ELF-1 (cell line): ENCODE data around the gene CAMSAP1.

Experiments used
- DNase-seq: peaks from one replicate; pipeline ENCODE4 v3.0.0-alpha.2; 2016; ENCODE audit warnings: low read depth, low spot score

The CAMSAP1 gene

DNA sequence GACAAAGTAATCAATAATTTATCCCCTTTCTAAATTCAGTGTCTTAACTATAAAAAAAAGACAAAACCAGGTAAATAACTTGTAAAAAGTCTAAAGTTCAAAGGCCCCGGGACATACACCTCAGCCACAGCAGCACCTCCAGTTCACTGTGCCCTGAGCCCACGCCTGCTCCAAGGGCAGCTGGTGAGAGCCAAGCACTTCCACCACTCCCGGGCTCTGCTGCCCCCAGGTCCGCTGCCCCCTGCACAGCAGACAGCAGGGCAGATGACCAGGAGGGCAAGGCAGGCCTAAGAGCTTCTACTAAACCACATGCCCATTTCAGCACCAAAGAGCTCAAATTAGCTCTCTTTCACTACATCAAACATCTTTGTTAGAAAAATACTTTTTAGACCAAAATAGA is 91.9 kb downstream of the CAMSAP1 start:
- no peak for DNase-seq

GRCh38 chr9:135814421-135815095 is 92.8 kb downstream of the CAMSAP1 start:
- DNase-seq: no peak

- no peak for DNase-seq
Measured at GRCh38 chr9:135813671-135814290, 93.6 kb downstream of the CAMSAP1 start.

DNA sequence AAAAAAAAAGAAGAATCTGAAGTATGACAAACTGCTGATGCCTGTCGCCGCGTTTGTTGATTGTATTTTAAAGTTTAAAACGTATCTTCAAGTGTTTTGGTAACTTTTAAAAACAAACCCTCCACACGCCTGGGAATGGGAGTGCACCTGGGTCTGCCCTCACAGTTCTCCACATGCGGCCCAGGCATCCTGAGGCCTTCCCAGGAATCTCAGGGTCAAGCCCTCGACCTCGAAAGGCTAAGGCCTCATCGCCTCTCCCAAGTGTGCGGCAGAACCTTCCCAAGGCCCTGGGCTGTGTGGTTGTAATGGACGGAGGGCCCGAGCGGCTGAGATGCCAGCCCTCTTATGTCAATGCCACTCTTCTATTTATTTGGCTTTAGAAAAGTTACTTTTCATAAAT is 94.4 kb downstream of the CAMSAP1 start:
- no peak for DNase-seq

- DNase-seq: no peak
Measured at GRCh38 chr9:135811801-135812200, 95.5 kb downstream of the CAMSAP1 start.

DNA sequence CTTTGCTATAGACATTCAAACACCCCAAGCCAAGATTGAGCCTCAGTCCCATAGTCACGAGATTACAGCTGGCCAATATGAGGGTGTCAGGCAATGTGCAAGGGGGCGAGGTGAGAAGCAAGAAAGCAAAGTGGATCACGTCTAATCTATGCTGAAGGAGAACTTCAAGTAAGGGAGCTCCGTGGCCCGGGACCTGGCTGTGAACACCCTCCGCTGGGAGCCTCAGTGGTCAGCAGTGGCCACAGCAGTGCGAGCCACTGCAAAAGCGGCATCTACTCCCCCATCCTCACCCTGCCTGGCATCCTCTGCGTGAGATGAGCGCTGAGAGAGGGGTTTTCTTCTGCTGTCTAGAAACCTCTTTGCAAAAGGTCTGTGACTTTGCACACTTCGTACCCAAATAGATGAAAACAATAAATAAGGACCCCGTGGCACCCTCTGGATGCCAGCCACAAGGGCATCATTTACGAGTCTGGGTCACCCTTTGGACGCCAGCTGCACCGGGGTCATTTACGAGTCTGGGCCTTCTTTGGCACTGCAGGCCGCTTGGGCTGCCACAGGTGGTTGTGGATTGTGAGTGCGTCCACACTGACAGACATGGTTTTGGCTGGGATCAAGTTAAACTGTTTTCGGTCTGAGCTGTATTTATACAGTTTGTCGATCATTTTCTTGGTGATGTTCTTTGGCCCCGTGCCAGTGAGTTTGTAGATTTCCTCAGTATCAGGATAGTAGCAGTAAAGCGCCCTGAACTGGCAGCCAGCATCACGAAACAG is 96.4 kb downstream of the CAMSAP1 start:
- DNase-seq: no peak

DNA sequence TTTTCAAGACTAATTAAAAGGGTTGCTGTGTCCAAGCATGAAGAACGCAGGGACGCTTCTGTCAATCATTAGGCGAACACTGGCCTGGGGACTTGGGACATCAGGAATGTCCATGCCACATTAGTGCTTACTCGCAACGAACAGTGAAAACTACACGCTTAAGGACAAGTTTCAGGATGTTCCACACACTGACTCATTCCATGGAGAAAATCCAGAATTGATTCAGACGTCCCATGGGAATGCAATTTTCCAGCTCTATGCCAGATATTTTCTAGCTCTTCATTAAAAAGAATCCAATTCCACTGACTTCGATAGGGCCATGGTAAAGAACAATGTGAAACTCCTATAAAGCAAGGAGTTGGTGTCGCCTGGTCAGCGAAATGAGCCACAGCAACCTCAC is 98.2 kb downstream of the CAMSAP1 start:
- no peak for DNase-seq

GRCh38 chr9:135805422-135806022 is 101.8 kb downstream of the CAMSAP1 start:
- DNase-seq: no peak

DNA sequence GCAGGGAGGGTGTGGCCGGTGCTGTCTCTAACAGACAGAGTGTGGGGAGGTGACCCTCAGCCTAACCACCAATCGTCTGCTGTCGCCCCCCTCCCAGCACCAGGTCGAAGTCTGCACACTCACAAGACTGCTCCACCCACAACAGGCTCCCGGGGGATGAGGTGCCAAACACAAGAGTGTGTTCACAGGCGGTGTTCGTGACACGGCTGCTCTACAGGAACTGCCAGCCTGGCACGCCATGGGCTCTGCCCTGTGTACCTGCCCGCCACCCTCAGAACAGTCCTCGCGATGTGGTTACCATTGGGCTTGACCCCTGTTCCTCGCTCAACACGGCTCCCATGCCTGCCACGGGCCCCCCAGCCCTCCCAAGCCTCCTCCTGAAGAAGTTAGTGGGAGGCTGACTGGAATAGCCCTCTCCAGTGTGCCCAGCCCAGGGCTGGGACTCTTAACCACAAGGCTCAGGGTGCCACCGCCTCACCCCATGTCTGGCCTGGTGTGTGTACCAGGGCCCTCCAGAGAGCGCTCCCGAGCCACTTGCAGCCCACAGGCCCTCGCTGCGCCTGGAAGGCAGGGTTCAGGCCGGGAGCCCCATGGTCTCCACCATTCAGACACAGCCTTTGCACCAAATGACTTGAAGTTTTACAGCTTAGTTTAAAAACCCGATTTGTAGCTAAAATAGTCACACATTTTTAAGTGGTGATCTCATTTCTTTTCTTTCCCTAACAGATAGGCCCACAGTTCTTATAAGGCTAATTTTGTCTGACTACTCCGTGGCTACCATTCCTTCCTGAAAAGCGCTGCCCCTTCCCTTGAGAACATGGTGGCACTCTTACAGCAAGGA is 102.5 kb downstream of the CAMSAP1 start:
- no peak for DNase-seq

DNA sequence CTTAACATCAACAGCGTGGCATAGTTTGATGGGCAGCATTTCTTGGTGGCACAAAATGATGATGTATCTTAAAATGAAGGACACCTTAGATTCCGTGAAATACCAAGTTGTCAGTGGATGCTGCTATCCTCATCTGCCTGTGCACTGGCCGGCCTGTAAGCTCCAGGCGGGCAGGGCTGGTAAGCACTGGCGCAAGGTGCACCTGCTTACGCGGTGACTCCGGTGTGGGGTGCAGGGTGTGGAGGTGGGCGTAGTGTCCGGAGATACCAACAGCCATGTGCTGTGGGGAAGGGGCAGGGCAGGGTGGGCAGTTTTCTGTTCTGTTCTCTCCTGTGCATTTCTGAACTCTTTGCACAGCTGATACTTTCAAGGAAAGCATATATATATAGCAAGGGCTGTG is 103.9 kb downstream of the CAMSAP1 start:
- DNase-seq: no peak

GRCh38 chr9:135802876-135803419 is 104.4 kb downstream of the CAMSAP1 start:
- DNase-seq: peak; percentile 22

GRCh38 chr9:135801070-135801469 is 106.3 kb downstream of the CAMSAP1 start:
- no peak for DNase-seq

DNA sequence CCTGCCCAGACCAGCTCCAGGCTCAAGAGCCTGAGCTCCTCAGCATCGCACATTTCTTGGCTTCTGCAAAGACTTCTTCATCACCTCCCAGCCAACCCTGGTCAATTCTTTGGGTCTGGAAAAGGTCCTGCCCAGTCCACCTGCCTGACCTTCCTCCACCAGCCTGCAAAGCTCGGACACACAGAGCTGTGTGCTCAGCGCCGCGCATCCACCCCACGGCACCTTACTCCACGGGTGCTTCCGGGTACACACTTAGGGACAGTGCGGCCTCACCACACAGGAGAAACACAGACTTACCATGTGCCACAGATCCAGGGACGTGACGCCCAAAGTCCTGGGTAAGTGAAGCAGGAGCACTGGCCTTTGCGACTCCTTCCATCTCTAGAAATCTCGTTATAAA is 108.1 kb downstream of the CAMSAP1 start:
- no peak for DNase-seq

DNA sequence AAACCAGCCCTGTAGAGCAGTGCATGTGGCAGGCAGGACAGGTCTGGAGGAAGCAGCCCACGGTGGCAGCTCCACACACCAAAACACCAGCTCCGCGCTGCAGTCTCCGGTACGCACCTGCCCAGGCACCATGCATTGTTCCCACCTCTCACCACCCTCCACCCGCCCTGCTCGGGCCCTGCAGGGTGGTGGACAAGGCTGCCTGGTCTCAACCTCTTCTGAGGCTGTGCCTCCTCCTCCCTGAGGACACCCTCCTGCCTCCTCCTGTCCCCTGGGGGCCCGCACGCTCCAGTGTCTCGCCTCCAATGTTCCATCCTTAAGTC is 109.1 kb downstream of the CAMSAP1 start:
- DNase-seq: no peak

DNA sequence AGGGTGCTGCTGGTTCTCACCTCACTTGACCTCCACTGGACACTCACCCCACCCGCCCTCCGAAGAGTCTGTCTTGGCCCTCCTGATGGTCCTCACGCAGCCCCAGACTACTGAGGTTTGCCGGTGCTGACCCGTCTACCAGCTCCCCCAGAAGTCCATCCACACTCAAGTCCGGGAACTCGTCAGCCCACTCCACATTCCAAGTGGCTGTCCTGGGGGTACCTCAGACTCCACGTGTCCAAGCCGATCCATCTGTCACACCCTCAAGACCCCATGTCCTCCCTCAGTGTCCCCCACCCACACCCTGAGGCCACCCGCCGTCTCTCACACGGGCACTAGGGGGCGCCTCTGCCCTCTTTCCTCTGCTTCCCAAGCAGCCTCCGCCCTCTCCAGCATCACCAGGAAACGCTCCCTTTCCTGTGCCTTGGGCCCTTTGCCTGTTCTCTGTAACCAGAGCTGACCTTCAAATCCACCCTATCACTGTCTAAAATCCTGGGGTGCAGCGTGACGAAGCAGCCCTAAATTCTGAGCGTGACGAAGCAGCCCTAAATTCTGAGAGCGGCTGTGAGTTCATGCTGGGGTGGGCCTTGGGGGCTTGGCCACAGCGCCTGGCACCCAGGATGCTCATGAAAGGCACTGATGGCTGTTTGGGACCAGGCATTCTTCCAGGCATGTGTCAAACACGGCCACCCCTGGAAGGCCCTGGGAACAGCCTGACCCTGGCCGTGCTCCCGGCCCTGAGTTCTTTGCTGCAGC is 109.7 kb downstream of the CAMSAP1 start:
- DNase-seq: peak; percentile 81

- DNase-seq: no peak
Measured at GRCh38 chr9:135796784-135797485, 110.4 kb downstream of the CAMSAP1 start.

GRCh38 chr9:135795391-135795790 is 112.0 kb downstream of the CAMSAP1 start:
- DNase-seq: no peak

GRCh38 chr9:135794361-135794885 is 112.9 kb downstream of the CAMSAP1 start:
- DNase-seq: no peak

DNA sequence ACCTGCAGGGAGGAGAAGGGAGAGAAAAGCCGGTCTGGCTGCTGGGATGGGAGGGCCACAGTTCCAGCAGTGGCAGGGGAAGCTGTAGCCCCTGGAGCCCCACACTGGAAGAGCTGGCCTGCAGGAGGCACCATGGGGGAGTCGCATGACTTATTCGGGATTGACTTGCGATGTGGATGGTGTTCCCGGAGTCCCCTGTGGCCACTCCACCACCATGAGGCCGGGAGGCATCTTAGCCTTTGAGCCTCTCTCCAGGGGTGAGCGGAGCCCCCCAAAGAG is 113.3 kb downstream of the CAMSAP1 start:
- DNase-seq: no peak
